H9 (cell line): Measurements from ENCODE around the gene TIGD1. TPM values are rescaled to one million over a fixed set of nuclear protein-coding genes. Genes with fewer than 3 reads are reported as not detected.

ENCODE experiments used
- DNase-seq: peaks from one replicate; pipeline ENCODE4 v3.0.0-alpha.2; 2017
- H2AFZ ChIP-seq: one replicate; pipeline ENCODE4 v1.6.1; 2013; ENCODE audit warnings: mild to moderate bottlenecking, low read length, control low read depth, moderate library complexity
- H2AK5ac ChIP-seq: 2 replicates; pipeline ENCODE4 v1.6.1; 2013; ENCODE audit warnings: low read length, control low read depth, mixed read lengths; ENCODE audit not compliant: insufficient read length
- H2BK120ac ChIP-seq: one replicate; pipeline ENCODE4 v1.6.1; 2013; ENCODE audit warnings: low read depth, mild to moderate bottlenecking, low read length, control low read depth, inconsistent platforms; ENCODE audit not compliant: poor library complexity, severe bottlenecking
- H2BK12ac ChIP-seq: 2 replicates; pipeline ENCODE4 v1.6.1; 2013; ENCODE audit warnings: low read length, control low read depth, mixed read lengths, low read depth; ENCODE audit not compliant: insufficient read length
- H2BK15ac ChIP-seq: 2 replicates; pipeline ENCODE4 v1.6.1; 2013; ENCODE audit warnings: low read depth, low read length, control low read depth
- H2BK20ac ChIP-seq: one replicate; pipeline ENCODE4 v1.6.1; 2013; ENCODE audit warnings: low read depth, mild to moderate bottlenecking, low read length, control low read depth, inconsistent platforms; ENCODE audit not compliant: poor library complexity, severe bottlenecking
- H2BK5ac ChIP-seq: 2 replicates; pipeline ENCODE4 v1.6.1; 2013; ENCODE audit warnings: low read length, control low read depth, mixed read lengths; ENCODE audit not compliant: insufficient read length
- H3K14ac ChIP-seq: 2 replicates; pipeline ENCODE4 v1.6.1; 2013; ENCODE audit warnings: low read length, control low read depth; ENCODE audit not compliant: insufficient read depth
- H3K18ac ChIP-seq: 2 replicates; pipeline ENCODE4 v1.6.1; 2013; ENCODE audit warnings: low read depth, mild to moderate bottlenecking, mixed read lengths, low read length, control low read depth; ENCODE audit not compliant: insufficient read length
- H3K23ac ChIP-seq: 2 replicates; pipeline ENCODE4 v1.6.1; 2013; ENCODE audit warnings: low read length, control low read depth, mixed read lengths, low read depth; ENCODE audit not compliant: insufficient read length
- H3K23me2 ChIP-seq: 2 replicates; pipeline ENCODE4 v1.6.1; 2013; ENCODE audit warnings: low read depth, mild to moderate bottlenecking, mixed read lengths, low read length, control low read depth; ENCODE audit not compliant: insufficient read length, poor library complexity, severe bottlenecking
- H3K27ac ChIP-seq: 2 replicates; pipeline ENCODE4 v1.5.1; 2013; ENCODE audit warnings: low read length, control low read depth, mixed read lengths, low read depth; ENCODE audit not compliant: insufficient read length
- H3K27me3 ChIP-seq: 2 replicates; pipeline ENCODE4 v1.6.1; 2013; ENCODE audit warnings: low read length, control low read depth, inconsistent platforms; ENCODE audit not compliant: insufficient read depth
- H3K4ac ChIP-seq: 2 replicates; pipeline ENCODE4 v1.6.1; 2013; ENCODE audit warnings: low read depth, mild to moderate bottlenecking, control low read depth, inconsistent platforms, low read length, moderate library complexity
- H3K4me1 ChIP-seq: 2 replicates; pipeline ENCODE4 v1.6.1; 2013; ENCODE audit warnings: low read length, control low read depth, inconsistent platforms; ENCODE audit not compliant: insufficient read depth
- H3K4me2 ChIP-seq: 2 replicates; pipeline ENCODE4 v1.6.1; 2013; ENCODE audit warnings: low read length, control low read depth, mixed read lengths; ENCODE audit not compliant: insufficient read length, insufficient read depth
- H3K56ac ChIP-seq: 2 replicates; pipeline ENCODE4 v1.6.1; 2013; ENCODE audit warnings: low read depth, mild to moderate bottlenecking, mixed read lengths, low read length, control low read depth; ENCODE audit not compliant: insufficient read length
- H3K79me1 ChIP-seq: 2 replicates; pipeline ENCODE4 v1.6.1; 2013; ENCODE audit warnings: low read depth, mild to moderate bottlenecking, moderate library complexity, low read length, control low read depth, inconsistent platforms; ENCODE audit not compliant: insufficient read depth, poor library complexity, severe bottlenecking
- H3K79me2 ChIP-seq: 2 replicates; pipeline ENCODE4 v1.6.1; 2013; ENCODE audit warnings: low read length, control low read depth, inconsistent platforms; ENCODE audit not compliant: insufficient read depth
- H3K9ac ChIP-seq: 2 replicates; pipeline ENCODE4 v1.6.1; 2013; ENCODE audit warnings: low read length, control low read depth, mixed read lengths; ENCODE audit not compliant: insufficient read length; ENCODE audit errors: extremely low read depth
- H3K9me3 ChIP-seq: one replicate; pipeline ENCODE4 v1.6.1; 2013; ENCODE audit warnings: low read depth, low read length, inconsistent platforms; ENCODE audit not compliant: control insufficient read depth
- H3T11ph ChIP-seq: one replicate; pipeline ENCODE4 v1.6.1; 2013; ENCODE audit warnings: mild to moderate bottlenecking, low read length, control low read depth, inconsistent platforms
- H4K20me1 ChIP-seq: one replicate; pipeline ENCODE4 v1.6.1; 2013; ENCODE audit not compliant: control insufficient read depth, insufficient read length, insufficient read depth
- H4K5ac ChIP-seq: 2 replicates; pipeline ENCODE4 v1.6.1; 2013; ENCODE audit warnings: low read depth, mild to moderate bottlenecking, mixed read lengths, low read length, control low read depth; ENCODE audit not compliant: insufficient read length
- H4K8ac ChIP-seq: replicated peaks from 2 replicates; pipeline ENCODE4 v1.6.1; 2013; ENCODE audit warnings: low read length, control low read depth, mixed read lengths, low read depth; ENCODE audit not compliant: insufficient read length
- H4K91ac ChIP-seq: 2 replicates; pipeline ENCODE4 v1.6.1; 2013; ENCODE audit warnings: low read depth, mild to moderate bottlenecking, moderate library complexity, mixed read lengths, low read length, control low read depth; ENCODE audit not compliant: insufficient read length
- H3K27ac Mint-ChIP-seq, 3 experiments: 2 replicates in 2 of 3; 3 replicates in 1 of 3; pipeline ENCODE4 v1.8.0; 2020 to 2021; ENCODE audit warnings: mixed read lengths in 3 of 3, mild to moderate bottlenecking in 1 of 3, moderate library complexity in 1 of 3
- H3K27me3 Mint-ChIP-seq: 2 replicates; pipeline ENCODE4 v1.8.0; 2021; ENCODE audit warnings: low read depth, mild to moderate bottlenecking, moderate library complexity, mixed read lengths
- H3K36me3 Mint-ChIP-seq, 3 experiments: 2 replicates in 2 of 3; 3 replicates in 1 of 3; pipeline ENCODE4 v1.8.0; 2020 to 2021; ENCODE audit warnings: low read depth in 3 of 3, mixed read lengths in 3 of 3; ENCODE audit not compliant: insufficient read depth in 1 of 3
- H3K4me1 Mint-ChIP-seq, 2 experiments: 2 replicates each; pipeline ENCODE4 v1.8.0; 2020; ENCODE audit warnings: mixed read lengths in 2 of 2
- H3K4me3 Mint-ChIP-seq, 2 experiments: 2 replicates in 1 of 2; 3 replicates in 1 of 2; pipeline ENCODE4 v1.8.0; 2020 to 2021; ENCODE audit warnings: mild to moderate bottlenecking in 2 of 2, mixed read lengths in 2 of 2, moderate library complexity in 1 of 2
- H3K9me3 Mint-ChIP-seq, 2 experiments: 2 replicates in 1 of 2; 3 replicates in 1 of 2; pipeline ENCODE4 v1.8.0; 2020; ENCODE audit warnings: mild to moderate bottlenecking in 2 of 2, mixed read lengths in 2 of 2, moderate library complexity in 1 of 2
- CTCF ChIP-seq: fragments of 200-600 bp; sonication (generic); conservative IDR thresholded peaks from 3 replicates; pipeline ENCODE4 v1.8.0; 2021; ENCODE audit warnings: antibody characterized with exemption, mild to moderate bottlenecking
- WGBS: extraction: QIAGEN DNeasy Blood & Tissue Kit; methylation state at CpG from one replicate; pipeline ENCODE4 v1.1.7; 2013; ENCODE audit warnings: missing lambda C conversion rate, low lambda C conversion rate, mixed read lengths; ENCODE audit not compliant: insufficient read length; ENCODE audit errors: extremely low coverage; 5-methylcytosine and 5-hydroxymethylcytosine counted together
- total RNA-seq: library from RNA; stranded (reverse); gene quantifications from 2 replicates; pipeline ENCODE4 v1.2.1, GENCODE V29; 2021

Gene TIGD1
- total RNA-seq, 1 experiment from 2014 or later, result 6.3 TPM

DNA sequence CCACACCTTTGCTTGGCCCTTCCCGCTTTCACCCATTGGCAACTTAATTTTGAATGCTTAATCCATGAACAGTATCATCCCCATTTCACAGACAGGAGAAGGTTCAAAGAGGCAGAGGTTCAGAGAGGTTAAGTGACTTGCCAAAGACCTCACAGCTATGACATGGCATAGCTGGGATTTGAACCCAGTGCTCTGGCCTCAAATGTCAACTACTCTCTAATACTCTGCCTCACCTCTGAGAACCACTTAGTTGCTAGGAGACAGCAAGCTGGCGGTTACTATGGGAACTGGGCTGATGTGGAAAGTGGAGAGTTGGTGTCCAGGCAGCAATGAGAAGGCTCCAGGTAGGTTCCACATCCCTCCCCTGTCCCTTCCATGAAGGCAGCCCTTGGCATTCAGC is 45.9 kb downstream of the TIGD1 start:
- H3K79me1 ChIP-seq, result no peaks in the 10 kb centered on the region
- no peak overlapping the region for H2BK15ac ChIP-seq
- Mint-ChIP-seq H3K27me3 (peaks cover 73% of the 10 kb centered on the region), H3K4me1 (peaks cover 17 to 62% of the 10 kb centered on the region in 2 experiments), H3K36me3 (no peaks in the 10 kb centered on the region), H3K4me3 (peak overlapping the region in 1 of 2 experiments; percentile 80; a peak in 3 of 5 replicates), H3K9me3 (peaks cover 0 to 2% of the 10 kb centered on the region in 2 experiments; a peak in 2 of 5 replicates), H3K27ac (no peak overlapping the region)
- no peak for TF ChIP-seq CTCF
- H3K14ac ChIP-seq, result no peak overlapping the region
- H3K4me1 ChIP-seq, result 0 out of 2 replicates have a peak, but pooled peaks cover 3% of the 10 kb centered on the region
- no peak overlapping the region for H3K27ac ChIP-seq
- no peak overlapping the region for H3K9ac ChIP-seq
- H3K56ac ChIP-seq, result no peak overlapping the region
- no peak overlapping the region for H2BK20ac ChIP-seq
- no peak overlapping the region for H3T11ph ChIP-seq
- H2AK5ac ChIP-seq, result no peak overlapping the region
- H3K27me3 ChIP-seq, result peaks cover 17% of the 10 kb centered on the region
- H3K23ac ChIP-seq, result no peak overlapping the region
- no peak overlapping the region for H3K4ac ChIP-seq
- peaks cover 3% of the 10 kb centered on the region for H4K20me1 ChIP-seq
- no peak overlapping the region for H4K91ac ChIP-seq
- H4K5ac ChIP-seq, result no peak overlapping the region
- no peaks in the 10 kb centered on the region for H3K79me2 ChIP-seq
- H2BK120ac ChIP-seq, result no peak overlapping the region
- H3K18ac ChIP-seq, result no peak overlapping the region
- H2BK12ac ChIP-seq, result no peak overlapping the region
- no peak for DNase-seq
- no peak overlapping the region for H2AFZ ChIP-seq
- WGBS, result no CpG with 5 or more reads among the region's 2 CpGs
- no peak overlapping the region for H2BK5ac ChIP-seq
- no peak overlapping the region for H3K4me2 ChIP-seq
- H4K8ac ChIP-seq, result no peak overlapping the region
- H3K9me3 ChIP-seq, result no peaks in the 10 kb centered on the region
- H3K23me2 ChIP-seq, result peaks cover 12% of the 10 kb centered on the region
